NCI-H748 treated with DMSO at 0.1 percent for 48 hours (cell line): ENCODE results near the gene PEX3.
"Not testable (repeated sequence)": the region's sequence is repeated elsewhere in the genome, so short reads cannot be mapped to it uniquely, and the experiment has no call there.

ENCODE experiments used
- DNase-seq: peaks from one replicate; lab custom pipeline; 2025; lab: John Stamatoyannopoulos, UW

PEX3 gene

GRCh38 chr6:143450453-143451371, at the start of gene PEX3, which contains the start of gene ADAT2:
PEX3 (plus strand) TSS chr6:143450805; CDS start chr6:143451043, 238 bp downstream.
ADAT2 (minus strand) TSS chr6:143450695; CDS start chr6:143450658, 37 bp downstream.
- peak; percentile 81 for DNase-seq

GRCh38 chr6:143401068-143401446, 49.5 kb upstream of the PEX3 start:
- DNase-seq: no peak

- DNase-seq: no peak
Measured at GRCh38 chr6:143401636-143402370, 48.8 kb upstream of the PEX3 start.

- DNase-seq: no peak
Measured at GRCh38 chr6:143402721-143403336, 47.8 kb upstream of the PEX3 start.

GRCh38 chr6:143405373-143406154, 45.0 kb upstream of the PEX3 start:
- DNase-seq: no peak

- no peak for DNase-seq
Measured at GRCh38 chr6:143406673-143407072, 43.9 kb upstream of the PEX3 start.

- DNase-seq: no peak
Measured at GRCh38 chr6:143408151-143408786, 42.3 kb upstream of the PEX3 start.

- no peak for DNase-seq
Measured at GRCh38 chr6:143408787-143409162, 41.8 kb upstream of the PEX3 start.

- DNase-seq: no peak
Measured at GRCh38 chr6:143410859-143411270, 39.7 kb upstream of the PEX3 start.

GRCh38 chr6:143414769-143415168, 35.8 kb upstream of the PEX3 start:
- DNase-seq: no peak

- DNase-seq: no peak
Measured at GRCh38 chr6:143419526-143419925, 31.1 kb upstream of the PEX3 start.

GRCh38 chr6:143426026-143426425, 24.6 kb upstream of the PEX3 start:
- DNase-seq: no peak

- peak; percentile 25 for DNase-seq
Measured at GRCh38 chr6:143427109-143427817, 23.3 kb upstream of the PEX3 start.

GRCh38 chr6:143429970-143430369, 20.6 kb upstream of the PEX3 start:
- no peak for DNase-seq

- DNase-seq: no peak
Measured at GRCh38 chr6:143431226-143431625, 19.4 kb upstream of the PEX3 start.

GRCh38 chr6:143432588-143432987, 18.0 kb upstream of the PEX3 start:
- DNase-seq: no peak

- DNase-seq: no peak
Measured at GRCh38 chr6:143441010-143441409, 9.6 kb upstream of the PEX3 start.

GRCh38 chr6:143441680-143442545, 8.7 kb upstream of the PEX3 start:
- DNase-seq: no peak

GRCh38 chr6:143443096-143443495, 7.5 kb upstream of the PEX3 start:
- DNase-seq: no peak

GRCh38 chr6:143447865-143448264, 2.7 kb upstream of the PEX3 start:
- DNase-seq: not testable (repeated sequence)
